Fibroblast of gingiva (primary cell): ENCODE results near the gene TMEM178B.

Experiments used
- DNase-seq: peaks from one replicate; pipeline ENCODE4 v3.0.0-alpha.2; 2011; ENCODE audit warnings: low read depth

Gene TMEM178B

DNA sequence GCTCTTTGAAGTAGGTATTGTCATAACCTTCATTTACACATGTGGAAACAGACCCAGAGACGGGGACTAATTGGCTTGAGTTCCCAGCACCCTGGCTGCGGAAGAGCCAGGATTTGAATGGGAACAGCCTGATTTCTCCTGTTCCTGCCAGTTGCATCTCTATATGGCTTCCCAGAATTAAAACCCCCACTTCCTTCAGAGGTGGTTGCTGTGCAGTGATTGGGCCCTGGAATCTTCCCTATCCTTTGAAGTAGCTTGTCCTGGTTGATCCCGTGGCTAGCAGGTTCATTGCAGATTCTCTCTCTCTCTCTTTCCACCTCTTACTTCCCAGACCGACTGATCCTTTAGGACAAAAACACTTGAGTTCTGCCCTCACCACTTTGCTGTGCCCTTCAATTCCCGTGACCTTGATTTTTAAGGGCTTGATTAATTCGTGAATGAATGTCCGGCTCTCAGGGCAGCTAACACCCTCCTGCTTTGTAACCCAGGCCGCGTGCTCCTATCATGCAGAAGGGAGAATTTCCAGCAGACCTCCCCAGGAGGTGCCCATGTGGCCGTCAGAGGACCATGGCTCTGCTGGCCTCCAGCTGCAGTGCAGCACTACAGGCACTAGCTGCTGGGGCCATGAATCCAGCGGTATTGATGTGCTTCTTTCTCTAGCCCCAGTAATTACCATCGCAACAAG, 356.7 kb downstream of the TMEM178B start:
- no peak for DNase-seq

DNA sequence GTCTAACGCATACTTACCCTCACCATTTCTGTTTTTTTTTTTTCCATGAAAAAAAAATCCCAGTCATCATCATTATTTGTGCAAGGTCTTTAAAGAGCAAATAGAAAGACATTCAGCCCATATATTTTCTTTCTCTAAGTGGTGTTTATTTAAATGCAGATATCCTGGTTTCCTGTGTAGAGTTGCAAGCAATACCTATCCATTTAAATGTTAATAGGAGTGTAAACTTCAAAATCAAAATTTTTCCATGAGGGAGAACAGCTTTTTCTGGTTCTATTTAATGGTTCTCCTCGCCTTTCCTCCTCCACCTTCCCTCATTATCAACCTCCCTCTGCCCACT, 357.2 kb downstream of the TMEM178B start:
- no peak for DNase-seq

DNA sequence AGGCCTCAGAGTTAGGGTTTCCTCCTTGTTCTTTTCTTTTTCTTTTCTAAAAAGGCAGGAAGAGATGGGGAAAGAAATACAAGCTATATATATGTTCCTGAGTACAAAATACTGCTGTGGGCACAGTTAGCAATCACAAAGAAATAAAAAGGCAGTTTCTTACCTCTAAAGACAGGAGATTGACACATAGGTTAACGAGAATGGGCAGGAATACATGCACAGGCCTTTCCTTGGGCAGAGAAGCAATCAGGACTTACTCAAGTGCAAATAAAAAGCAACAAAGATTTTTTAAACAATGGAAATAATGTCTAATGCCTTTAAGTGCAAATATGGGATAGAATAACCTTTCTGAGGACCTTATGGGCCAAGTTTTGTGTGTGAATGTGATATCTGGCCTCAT, 357.8 kb downstream of the TMEM178B start:
- no peak for DNase-seq

DNA sequence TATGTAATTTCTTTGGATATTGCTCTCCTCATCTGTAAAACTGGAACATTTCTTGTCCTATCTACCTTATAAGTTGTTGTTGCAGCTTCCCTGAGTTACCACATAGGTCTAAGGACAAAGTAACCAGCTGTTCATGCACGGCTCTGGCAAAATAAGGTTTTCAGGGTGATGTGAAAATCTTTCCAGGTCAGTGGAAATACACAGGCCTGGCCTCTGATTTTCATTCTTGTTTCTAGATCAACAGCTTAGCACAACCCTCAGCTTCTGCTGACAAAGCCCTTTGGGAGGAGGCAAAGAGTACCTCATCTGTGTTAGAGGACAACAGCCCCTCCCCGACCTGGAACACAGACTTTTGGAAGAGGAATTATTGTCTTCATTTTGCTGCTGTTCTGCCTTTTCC, 359.8 kb downstream of the TMEM178B start:
- no peak for DNase-seq

DNA sequence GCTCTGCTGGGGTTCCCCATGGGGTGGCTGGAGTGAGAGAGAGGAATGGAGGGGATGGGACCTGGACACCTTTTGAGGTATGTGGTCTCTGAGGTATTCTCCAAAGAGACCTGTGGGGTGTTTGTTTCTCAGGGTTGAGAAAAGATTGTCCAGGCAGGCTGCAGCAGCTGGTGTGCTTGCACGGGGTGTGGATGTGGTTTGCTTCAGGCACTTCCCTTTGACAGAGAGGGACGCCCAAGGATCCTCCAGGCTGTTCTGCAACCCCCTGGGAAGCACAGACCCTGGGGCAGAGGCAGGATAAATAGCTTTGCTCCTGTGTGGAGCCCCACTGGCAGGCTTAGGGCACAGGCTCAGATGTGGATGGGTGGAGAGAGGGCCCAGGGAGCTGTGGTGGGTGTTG, 362.3 kb downstream of the TMEM178B start:
- no peak for DNase-seq

DNA sequence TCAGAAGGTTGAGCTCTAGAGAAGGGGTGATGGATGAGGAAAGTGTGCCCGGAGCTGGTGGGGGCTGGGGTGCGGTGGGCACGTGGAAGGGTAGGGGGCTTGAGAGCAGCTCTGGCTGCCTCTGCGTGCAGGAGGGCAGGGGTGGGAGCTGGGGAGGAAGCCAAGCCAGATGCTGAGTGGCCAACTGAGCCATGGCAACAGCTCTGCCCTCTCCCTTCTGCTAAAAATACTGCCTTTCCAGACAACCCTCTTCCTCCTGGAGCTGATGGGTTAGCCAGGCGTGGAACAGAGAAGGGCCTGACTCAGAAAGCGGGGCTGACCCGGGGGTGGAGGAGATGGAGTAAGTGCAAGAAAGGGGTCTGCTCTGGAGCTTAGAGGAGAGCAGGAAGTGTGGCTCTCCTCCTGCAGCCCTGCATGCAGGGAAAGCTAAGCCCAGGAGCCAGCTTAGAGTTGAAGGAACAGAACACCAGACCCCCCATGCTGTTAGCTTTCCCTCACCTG, 362.8 kb downstream of the TMEM178B start:
- no peak for DNase-seq

DNA sequence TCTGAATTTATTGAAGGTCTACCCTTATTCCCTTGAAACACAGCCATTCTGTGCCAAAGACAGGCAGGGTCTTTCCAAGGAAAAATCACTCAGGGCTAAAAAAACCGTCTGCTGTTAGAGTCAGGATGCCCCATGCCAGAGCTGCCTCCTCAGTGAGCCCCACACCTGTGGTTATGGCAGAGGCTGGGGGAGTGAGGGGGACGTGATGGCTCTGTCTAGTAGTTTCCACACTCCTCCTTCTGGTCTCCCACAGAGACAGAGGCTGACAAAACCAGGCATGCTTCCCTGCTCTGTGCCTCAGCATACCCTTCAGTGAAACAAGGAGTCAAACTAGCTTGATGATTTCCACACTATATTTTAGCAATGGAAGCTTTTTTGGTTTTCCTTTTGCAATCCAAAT, 365.3 kb downstream of the TMEM178B start:
- no peak for DNase-seq

DNA sequence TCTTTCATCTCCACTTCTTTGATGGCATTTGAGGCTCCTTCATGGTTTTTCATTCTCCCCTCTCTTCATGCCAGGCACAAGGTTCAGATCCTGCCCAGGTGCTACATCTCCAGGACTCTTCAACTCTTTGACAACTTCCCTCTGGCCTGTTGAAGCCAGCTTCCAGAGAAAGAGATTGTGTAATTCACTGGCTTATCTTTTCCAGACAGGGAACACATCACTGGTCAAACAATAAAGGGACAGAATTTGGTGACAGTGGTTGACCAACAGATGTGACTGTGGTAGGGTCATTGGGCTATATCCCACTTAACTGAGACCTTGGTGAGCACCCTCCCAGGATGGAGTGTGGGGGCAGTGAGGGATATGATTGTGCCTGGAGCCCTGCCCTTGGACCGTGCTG, 365.9 kb downstream of the TMEM178B start:
- DNase-seq = no peak

DNA sequence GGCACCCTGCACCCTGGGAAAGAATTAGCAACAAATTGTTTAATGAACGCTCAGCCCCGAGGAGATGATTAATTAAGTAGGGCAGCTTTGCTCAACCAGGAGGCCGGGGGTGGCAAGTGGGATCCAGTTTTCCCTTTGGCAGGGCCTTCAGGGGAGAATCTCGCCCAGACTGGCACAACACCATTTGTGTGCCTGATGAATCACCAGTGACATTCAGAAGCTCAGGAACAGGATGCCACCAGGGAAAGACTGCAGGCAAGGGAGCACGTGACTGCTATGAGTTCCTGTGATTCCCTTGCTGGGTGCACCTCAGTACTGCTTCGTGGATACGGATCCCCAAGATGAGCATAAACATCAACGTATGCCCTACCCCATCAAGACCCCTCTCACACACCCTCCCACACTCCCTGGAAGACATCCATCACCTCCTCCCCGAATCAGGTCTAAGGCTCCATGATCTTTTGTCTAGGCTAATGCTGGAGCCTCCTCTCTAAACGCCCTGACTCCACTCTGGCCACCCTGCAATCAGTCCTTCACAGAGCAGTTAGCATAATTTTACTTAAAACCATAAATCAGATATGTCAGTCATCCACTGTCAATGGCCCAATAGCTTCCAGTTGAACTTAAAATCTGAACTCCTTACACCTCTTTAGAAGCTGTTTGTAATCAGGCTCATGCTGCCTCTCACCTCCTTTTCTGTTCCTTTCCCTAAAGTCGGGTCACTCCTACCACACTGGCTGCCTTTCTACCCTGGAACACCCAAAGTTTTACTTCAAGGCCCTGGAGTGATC, 368.2 kb downstream of the TMEM178B start:
- no peak for DNase-seq

DNA sequence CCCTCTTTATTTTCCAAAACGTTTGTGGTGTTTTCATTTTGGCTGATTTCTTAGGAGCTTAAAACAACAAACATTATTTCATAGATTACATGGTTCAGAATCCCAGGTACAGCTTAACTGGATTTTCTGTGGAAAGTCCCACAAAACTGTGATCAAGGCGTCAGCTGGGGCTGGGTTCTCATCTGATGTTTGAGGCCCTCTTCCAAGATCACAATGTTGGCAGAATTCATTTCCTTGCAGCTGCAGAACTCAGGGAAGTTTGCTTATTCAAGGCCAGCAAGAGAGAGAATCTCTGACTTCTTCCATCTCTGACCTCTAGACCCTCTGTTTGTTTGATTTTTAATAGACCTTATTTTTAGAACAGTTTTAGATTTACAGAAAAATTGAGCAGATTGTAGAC, 368.9 kb downstream of the TMEM178B start:
- no peak for DNase-seq

DNA sequence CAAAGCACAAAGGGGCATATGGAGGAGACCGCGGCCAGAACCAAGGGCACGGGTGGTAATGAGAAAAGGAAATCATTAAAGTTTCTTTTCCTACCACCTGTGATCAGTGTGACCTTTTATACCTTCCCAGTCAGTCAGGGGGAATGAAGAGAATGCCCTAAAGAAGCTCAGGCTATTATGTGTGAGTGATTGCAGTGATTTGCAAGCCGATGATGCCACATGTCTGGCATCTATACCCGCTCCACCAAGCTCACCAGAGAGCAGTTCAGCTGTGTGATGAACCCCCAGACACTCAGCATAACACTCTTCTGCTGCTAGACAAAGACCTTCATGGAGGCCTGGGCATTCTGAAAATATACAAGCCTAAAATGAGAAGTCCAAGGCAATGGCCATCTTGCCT, 371.1 kb downstream of the TMEM178B start:
- no peak for DNase-seq

DNA sequence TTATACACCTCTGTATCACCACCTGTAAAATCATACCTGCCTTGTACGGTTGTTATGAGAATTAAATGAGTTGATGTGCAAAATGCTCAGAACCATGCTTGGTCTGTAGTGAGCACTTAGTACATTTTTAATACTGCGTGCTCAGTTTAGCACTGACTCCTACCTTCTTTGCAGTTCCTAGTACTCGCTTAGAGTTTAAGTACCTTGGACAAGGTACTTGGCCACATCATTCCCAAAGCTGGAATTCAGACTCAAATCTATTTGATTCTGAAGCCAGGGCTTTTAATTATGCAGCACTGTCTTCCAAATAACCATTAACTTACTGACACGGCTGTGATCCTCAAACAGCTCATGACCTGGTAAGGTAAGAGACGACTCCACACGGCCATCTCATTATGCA, 377.4 kb downstream of the TMEM178B start:
- no peak for DNase-seq

DNA sequence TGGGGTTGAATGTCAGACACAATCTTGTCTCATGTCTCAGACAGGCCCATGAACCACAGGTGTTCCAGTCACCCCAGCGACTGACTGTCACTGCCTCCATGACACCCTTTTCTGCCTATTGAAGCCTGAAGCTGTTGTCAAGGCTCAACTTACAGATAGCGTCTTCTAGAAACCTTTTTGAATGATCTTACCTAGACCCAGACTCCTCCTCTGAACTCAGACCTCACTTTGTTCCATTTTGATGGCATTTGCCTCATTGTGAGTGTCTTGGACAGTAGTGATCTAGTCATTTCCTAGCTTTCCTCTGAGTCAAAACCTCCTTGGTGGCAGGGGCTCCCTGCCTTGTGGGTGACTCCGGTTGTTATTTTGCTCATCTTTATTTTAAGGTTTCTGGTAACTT, 379.0 kb downstream of the TMEM178B start:
- no peak for DNase-seq

DNA sequence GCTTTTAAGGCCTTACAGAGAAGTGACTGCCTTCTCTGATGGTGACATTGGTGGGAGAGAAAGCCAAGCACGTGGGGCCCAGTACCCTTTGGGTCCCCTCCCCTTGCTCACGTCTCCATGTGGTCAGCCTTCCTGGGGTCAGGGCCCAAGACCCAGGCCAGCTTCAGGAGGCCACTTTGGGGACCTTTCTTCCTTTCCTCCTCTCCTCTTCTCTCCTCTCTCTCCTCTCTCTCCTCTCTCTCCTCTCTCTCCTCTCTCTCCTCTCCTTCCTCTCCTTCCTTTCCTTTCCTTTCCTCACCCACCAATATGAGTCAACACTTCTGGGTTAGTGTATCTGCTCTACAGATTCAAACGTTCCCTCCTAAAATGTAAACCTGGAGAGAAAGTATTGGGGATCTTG, 380.5 kb downstream of the TMEM178B start:
- DNase-seq = no peak

DNA sequence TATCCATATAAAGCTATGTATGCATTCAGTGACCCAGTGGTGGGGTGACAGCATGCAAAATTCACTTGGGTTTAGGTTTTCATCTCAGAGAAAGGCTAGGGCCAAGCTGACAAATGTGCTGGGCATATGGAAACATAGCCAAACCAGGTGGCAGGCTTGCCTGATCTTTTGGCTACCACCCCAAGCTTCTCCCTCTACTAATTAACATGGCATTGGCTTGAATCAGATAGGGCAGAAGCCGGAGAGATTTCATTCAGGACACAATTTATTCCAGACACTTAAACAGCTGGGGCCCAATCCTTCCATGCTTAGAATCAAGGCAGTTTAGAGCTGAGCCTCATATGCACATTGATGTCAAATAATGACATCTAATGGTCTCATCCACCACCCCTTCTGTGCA, 381.9 kb downstream of the TMEM178B start:
- DNase-seq = no peak

DNA sequence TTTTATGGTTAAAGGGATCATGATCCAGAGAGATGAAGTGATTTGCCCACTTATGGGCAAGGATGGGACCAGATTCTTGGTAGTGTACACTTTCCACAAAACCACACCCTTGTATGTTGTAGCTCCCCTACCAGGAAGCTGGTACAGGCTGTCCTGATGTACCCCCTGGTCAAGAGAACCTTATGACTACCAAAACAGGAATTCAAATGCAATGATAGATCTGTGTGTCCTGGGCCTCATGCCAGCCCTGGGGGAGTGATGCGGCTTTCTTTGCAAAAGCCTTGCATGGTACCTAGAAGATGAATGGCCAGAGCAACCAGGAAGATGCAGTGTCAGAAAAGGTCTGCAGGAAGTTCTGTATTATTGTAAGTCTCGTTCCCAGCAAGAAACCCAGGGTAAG, 382.4 kb downstream of the TMEM178B start:
- DNase-seq = no peak

DNA sequence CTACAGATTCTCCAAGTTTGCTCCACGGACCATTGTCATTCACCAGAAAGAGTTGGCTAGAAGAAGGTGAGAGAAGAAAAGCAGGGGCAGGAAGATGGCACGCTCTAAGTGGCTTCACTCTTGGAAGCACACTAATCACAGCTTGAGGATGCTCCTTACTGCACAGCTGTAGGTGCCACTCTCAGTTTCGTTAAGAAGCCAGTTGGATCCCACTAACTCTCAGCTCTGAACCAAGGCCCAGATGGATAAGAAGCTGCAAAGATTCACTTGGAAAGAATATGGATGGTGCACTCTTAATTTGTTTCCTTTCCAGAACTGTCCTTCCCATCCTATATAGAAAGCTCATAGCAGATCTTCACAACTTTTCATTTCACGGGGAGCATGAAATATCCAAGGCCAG, 382.8 kb downstream of the TMEM178B start:
- DNase-seq = no peak

DNA sequence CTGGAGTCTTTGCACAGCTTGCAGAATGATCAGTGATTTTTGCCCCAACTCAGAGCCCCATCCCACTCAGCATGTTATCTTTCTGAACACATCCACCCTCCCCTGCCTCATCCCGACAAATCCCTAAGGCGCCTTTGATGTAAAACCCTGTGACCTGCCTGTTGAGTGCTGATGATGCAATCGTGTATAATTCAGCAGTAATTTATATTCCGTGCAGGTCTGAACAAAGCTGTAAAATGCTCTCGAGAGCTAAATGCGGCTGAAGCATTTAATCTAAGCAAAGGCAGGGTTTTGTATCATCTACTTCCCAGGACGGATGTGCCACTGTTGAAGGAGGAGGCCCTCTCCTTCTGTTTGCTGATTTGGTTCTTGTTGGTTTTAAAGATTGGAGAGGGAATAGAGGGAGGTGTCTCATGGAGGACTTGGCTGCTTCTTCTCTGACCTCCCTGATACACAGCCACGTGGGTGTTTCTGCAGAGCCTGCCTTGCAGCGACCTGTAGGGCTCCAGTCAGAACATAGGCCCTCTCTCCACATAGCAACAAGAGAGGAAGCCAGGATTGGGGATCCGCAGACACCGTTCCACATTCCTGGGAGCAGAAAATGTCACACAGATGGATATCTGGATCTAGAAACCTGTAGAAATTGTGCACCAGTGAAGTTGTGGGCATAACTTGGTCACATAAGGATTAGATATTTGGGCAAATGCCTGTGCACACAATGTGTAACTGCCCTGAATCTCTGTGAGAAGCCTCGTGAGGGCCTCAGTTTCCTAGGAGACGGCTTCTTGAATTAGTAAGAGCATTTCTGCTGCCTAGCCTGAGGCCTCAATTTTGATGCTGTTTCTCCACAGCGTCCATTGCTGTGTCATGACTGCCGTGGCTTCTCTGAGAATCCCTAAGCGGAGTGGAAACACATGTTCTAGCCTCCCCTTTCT, 387.2 kb downstream of the TMEM178B start:
- DNase-seq = no peak

DNA sequence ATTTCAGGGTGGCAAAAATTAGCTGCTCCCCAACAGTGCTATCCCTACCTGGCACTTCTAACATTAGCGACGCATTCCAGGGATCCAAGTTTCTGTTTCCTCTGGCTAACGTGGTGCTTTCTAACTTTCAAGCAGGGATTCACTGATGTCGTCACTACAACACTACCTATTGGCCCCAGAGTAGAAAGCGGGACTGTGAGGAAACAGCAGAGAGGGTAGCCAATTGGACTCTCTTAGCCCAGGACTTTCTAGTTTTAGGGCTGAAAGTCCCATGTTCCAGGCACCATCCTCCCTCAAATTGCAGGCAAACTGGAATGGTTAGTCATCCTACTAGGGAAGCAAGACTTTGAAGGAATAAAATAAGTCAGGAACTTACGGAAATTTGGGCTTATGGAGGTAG, 388.1 kb downstream of the TMEM178B start:
- no peak for DNase-seq

DNA sequence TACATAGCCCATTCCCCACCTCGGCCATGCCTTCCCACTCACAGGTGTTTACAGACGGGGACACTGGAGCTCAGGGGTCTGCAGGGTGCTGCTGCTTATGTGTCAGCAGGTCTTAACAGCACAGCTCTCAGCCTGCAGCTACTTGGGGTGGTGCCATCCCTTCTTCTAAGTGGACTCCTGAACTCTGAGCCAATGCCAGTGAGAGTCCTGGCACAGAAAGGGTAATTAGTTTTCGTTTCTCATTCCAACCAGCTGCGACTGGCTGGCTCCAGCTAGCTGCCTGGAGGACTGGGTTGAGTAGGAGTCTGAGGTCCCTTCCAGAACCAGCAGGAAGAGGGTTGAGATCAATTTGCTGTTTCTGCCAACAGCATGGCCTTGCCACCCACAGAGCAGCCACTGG, 389.1 kb downstream of the TMEM178B start:
- DNase-seq = no peak

DNA sequence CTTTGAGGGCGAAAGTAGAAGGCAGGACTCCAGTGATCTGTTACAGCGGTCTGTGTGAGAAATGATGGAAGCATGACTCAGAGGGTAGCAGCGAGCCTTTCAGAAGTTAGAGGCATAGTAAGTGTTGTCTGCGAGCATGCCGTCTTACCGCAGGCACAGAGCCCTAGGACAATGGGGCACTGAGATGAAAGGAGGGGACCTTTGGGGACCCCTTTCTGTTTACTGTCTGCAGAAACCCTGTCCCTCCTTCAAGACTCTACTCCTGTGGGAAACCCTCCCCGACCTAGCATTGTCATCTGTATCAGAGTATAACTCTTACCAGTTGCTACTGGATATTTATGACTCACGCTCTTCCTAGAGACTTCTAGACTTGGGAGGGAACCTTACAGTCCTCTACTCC, 390.1 kb downstream of the TMEM178B start:
- DNase-seq = no peak

DNA sequence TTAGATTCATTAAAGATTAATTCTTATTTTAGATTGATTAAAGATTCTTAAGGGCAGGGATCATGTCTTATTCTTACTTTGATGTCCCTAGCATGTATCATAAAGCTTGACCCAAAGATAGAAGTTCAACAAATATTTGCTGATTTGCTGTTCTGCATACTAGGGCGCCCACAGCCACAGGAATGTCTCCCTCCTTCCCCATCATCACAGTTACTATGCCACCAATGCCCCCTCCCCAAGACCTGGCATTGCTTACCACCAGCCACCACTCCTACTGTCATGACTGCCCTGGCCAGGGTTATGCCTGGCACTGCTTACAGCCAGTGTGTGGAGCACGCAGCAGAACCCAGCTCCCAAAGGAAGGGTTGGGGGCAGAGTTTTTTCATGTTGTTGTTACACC, 390.7 kb downstream of the TMEM178B start:
- no peak for DNase-seq
